Stimulated activated CD8-positive, alpha-beta memory T cell treated with anti-CD3 and anti-CD28 coated beads, Interleukin-15, amount 100 ng/mL, for 4 hours (primary cell): ENCODE data around the gene AGO1.
"Not testable (repeated sequence)": the region's sequence is repeated elsewhere in the genome, so short reads cannot be mapped to it uniquely, and the experiment has no call there.

Source experiments
- DNase-seq, 2 donors: peaks; one replicate each; pipeline ENCODE4 v3.0.0-alpha.2; 2020; ENCODE audit warnings: low read depth in 2 of 2

AGO1 gene

GRCh38 chr1:35915693-35916092 is 32.7 kb downstream of the AGO1 start:
- no peak for DNase-seq

- no peak for DNase-seq
These were observed 40.8 kb downstream of the AGO1 start for GRCh38 chr1:35923791-35924221.

GRCh38 chr1:35924838-35925237 is 41.8 kb downstream of the AGO1 start:
- DNase-seq: no peak

GRCh38 chr1:35925741-35926140 is 42.7 kb downstream of the AGO1 start:
- no peak for DNase-seq

- no peak for DNase-seq
These were observed 44.5 kb downstream of the AGO1 start for GRCh38 chr1:35927472-35927871.

- DNase-seq: peak; percentile 1 to 8
These were observed 47.0 kb downstream of the AGO1 start for GRCh38 chr1:35929730-35930592.

GRCh38 chr1:35930593-35931445 is 47.8 kb downstream of the AGO1 start, which contains the start of gene AGO3:
Gene AGO3 (plus strand): TSS chr1:35931105. CDS start chr1:35931427, 322 bp downstream.
- peak; percentile 77 to 82 for DNase-seq

GRCh38 chr1:35931446-35932157 is 48.6 kb downstream of the AGO1 start:
- DNase-seq: no peak

GRCh38 chr1:35932158-35932636 is 49.2 kb downstream of the AGO1 start:
- DNase-seq: no peak

- DNase-seq: no peak
These were observed 49.9 kb downstream of the AGO1 start for GRCh38 chr1:35932941-35933340.

GRCh38 chr1:35935442-35936388 is 52.7 kb downstream of the AGO1 start:
- no peak for DNase-seq

GRCh38 chr1:35936838-35937237 is 53.8 kb downstream of the AGO1 start:
- DNase-seq: no peak

GRCh38 chr1:35939484-35939883 is 56.5 kb downstream of the AGO1 start:
- DNase-seq: no peak

GRCh38 chr1:35945327-35945726 is 62.3 kb downstream of the AGO1 start:
- DNase-seq: no peak

- no peak for DNase-seq
These were observed 64.5 kb downstream of the AGO1 start for GRCh38 chr1:35947547-35947946.

GRCh38 chr1:35958558-35958957 is 75.5 kb downstream of the AGO1 start:
- DNase-seq: no peak

GRCh38 chr1:35959304-35959703 is 76.3 kb downstream of the AGO1 start:
- DNase-seq: no peak

- no peak for DNase-seq
These were observed 79.9 kb downstream of the AGO1 start for GRCh38 chr1:35962952-35963351.

- DNase-seq: not testable (repeated sequence)
These were observed 81.3 kb downstream of the AGO1 start for GRCh38 chr1:35964277-35964676.

GRCh38 chr1:35968396-35968795 is 85.4 kb downstream of the AGO1 start:
- no peak for DNase-seq

- no peak for DNase-seq
These were observed 88.6 kb downstream of the AGO1 start for GRCh38 chr1:35971601-35972000.
